ENCODE measurements around the gene INPP5D. TPM values are rescaled to one million over a fixed set of nuclear protein-coding genes. Genes with fewer than 3 reads are reported as not detected.

Gene INPP5D
- total RNA-seq, 1 experiment from 2014 or later = 17.2 TPM

GRCh38 chr2:233105930-233106329 lies 45.8 kb downstream of the INPP5D start:
- Mint-ChIP-seq H3K9me3 (peaks cover 8% of the 10 kb centered on the region), H3K4me1 (0 out of 2 replicates have a peak, but pooled peaks cover 3% of the 10 kb centered on the region), H3K36me3 (0 out of 2 replicates have a peak, but pooled peaks cover 3% of the 10 kb centered on the region), H3K4me3 (no peak overlapping the region), H3K27me3 (ENCODE audit: low read depth) (no peaks in the 10 kb centered on the region), H3K27ac (no peak overlapping the region)
- ATAC-seq = no peak
- ChIA-PET CTCF (interaction anchor here (0.8 kb wide), 1 partner anchor 146 kb away, joined by 4 read pairs; the partner anchor contains the start of gene ATG16L1), POLR2A (no interaction called here)
- TF ChIP-seq ZNF671 (CRISPR knock-in tag; IDR thresholded peaks at IDR 0.05) = no peak
- TF ChIP-seq ATF1 (CRISPR knock-in tag; IDR thresholded peaks at IDR 0.05) = no peak
- TF ChIP-seq EMX1 (CRISPR knock-in tag; IDR thresholded peaks at IDR 0.05) = no peak
- TF ChIP-seq NFE2L1 (CRISPR knock-in tag; IDR thresholded peaks at IDR 0.05) = no peak
- TF ChIP-seq, protein P1, sequence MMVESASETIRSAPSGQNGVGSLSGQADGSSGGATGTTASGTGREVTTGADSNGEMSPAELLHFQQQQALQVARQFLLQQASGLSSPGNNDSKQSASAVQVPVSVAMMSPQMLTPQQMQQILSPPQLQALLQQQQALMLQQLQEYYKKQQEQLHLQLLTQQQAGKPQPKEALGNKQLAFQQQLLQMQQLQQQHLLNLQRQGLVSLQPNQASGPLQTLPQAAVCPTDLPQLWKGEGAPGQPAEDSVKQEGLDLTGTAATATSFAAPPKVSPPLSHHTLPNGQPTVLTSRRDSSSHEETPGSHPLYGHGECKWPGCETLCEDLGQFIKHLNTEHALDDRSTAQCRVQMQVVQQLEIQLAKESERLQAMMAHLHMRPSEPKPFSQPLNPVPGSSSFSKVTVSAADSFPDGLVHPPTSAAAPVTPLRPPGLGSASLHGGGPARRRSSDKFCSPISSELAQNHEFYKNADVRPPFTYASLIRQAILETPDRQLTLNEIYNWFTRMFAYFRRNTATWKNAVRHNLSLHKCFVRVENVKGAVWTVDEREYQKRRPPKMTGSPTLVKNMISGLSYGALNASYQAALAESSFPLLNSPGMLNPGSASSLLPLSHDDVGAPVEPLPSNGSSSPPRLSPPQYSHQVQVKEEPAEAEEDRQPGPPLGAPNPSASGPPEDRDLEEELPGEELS (CRISPR knock-in tag; IDR thresholded peaks at IDR 0.05) = no peak
- no peak for TF ChIP-seq ZNF317 (CRISPR knock-in tag; IDR thresholded peaks at IDR 0.05; ENCODE audit: borderline replicate concordance, low read depth)
- TF ChIP-seq MYBL2 (CRISPR knock-in tag; IDR thresholded peaks at IDR 0.05) = no peak
- TF ChIP-seq RORB (CRISPR knock-in tag; IDR thresholded peaks at IDR 0.05) = no peak
- DNase-seq (ENCODE audit: low spot score) = no peak

- Mint-ChIP-seq H3K4me1 (0 out of 2 replicates have a peak, but pooled peaks cover 3% of the 10 kb centered on the region), H3K27ac (no peak overlapping the region), H3K4me3 (no peak overlapping the region), H3K9me3 (peaks cover 8% of the 10 kb centered on the region), H3K36me3 (0 out of 2 replicates have a peak, but pooled peaks cover 3% of the 10 kb centered on the region), H3K27me3 (ENCODE audit: low read depth) (no peaks in the 10 kb centered on the region)
- ATAC-seq (no peak), DNase-seq (ENCODE audit: low spot score) (no peak)
- ChIA-PET CTCF (interaction anchor here (0.6 to 0.7 kb wide), 2 partner anchors 33 to 38 kb away, joined by 3 to 4 read pairs; no protein-coding TSS in a partner anchor), POLR2A (no interaction called here)
- TF ChIP-seq PRRX2 (CRISPR knock-in tag; IDR thresholded peaks at IDR 0.05) (no peak), NFATC4 (CRISPR knock-in tag; IDR thresholded peaks at IDR 0.05) (no peak), ZNF138 (CRISPR knock-in tag; conservative IDR thresholded peaks at IDR 0.05) (no peak), ELF4 (CRISPR knock-in tag; IDR thresholded peaks at IDR 0.05; ENCODE audit: low read depth) (no peak), AFF4 (CRISPR knock-in tag; IDR thresholded peaks at IDR 0.05; ENCODE audit: borderline replicate concordance) (no peak), MAX (CRISPR knock-in tag; IDR thresholded peaks at IDR 0.05) (no peak), GABPB1 (CRISPR knock-in tag; IDR thresholded peaks at IDR 0.05) (no peak), ZNF512 (CRISPR knock-in tag; IDR thresholded peaks at IDR 0.05; ENCODE audit: borderline replicate concordance) (no peak), GRHL2 (CRISPR knock-in tag; IDR thresholded peaks at IDR 0.05; ENCODE audit: insufficient replicate concordance, severe bottlenecking) (no peak), PREB (CRISPR knock-in tag; IDR thresholded peaks at IDR 0.05; ENCODE audit: borderline replicate concordance) (no peak), JAZF1 (CRISPR knock-in tag; IDR thresholded peaks at IDR 0.05) (no peak), CREB1 (CRISPR knock-in tag; IDR thresholded peaks at IDR 0.05) (no peak)
- TF ChIP-seq, protein P2, sequence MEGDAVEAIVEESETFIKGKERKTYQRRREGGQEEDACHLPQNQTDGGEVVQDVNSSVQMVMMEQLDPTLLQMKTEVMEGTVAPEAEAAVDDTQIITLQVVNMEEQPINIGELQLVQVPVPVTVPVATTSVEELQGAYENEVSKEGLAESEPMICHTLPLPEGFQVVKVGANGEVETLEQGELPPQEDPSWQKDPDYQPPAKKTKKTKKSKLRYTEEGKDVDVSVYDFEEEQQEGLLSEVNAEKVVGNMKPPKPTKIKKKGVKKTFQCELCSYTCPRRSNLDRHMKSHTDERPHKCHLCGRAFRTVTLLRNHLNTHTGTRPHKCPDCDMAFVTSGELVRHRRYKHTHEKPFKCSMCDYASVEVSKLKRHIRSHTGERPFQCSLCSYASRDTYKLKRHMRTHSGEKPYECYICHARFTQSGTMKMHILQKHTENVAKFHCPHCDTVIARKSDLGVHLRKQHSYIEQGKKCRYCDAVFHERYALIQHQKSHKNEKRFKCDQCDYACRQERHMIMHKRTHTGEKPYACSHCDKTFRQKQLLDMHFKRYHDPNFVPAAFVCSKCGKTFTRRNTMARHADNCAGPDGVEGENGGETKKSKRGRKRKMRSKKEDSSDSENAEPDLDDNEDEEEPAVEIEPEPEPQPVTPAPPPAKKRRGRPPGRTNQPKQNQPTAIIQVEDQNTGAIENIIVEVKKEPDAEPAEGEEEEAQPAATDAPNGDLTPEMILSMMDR (IDR thresholded peaks at IDR 0.05) = no peak
Observed at GRCh38 chr2:233107011-233107410, 46.9 kb downstream of the INPP5D start.

Data from WTC11 (cell line).